LNCaP clone FGC (cell line): ENCODE data around the gene PDGFRB.

Experiments used
- DNase-seq: peaks from one replicate; pipeline ENCODE4 v3.0.0-alpha.2; 2011; ENCODE audit warnings: low read depth
- H3K4me3 ChIP-seq: 2 replicates; pipeline ENCODE4 v1.5.1; 2011; ENCODE audit warnings: mild to moderate bottlenecking, low read depth, low read length, control low read depth
- CTCF ChIP-seq: IDR thresholded peaks from 2 replicates; pipeline ENCODE4 v1.5.1; 2012; ENCODE audit warnings: mild to moderate bottlenecking; ENCODE audit not compliant: control insufficient read depth, insufficient read depth; ENCODE audit errors: extremely low read depth

PDGFRB gene

GRCh38 chr5:150159741-150160179, 4.1 kb upstream of the PDGFRB start:
- H3K4me3 ChIP-seq: no peak overlapping the region
- TF ChIP-seq CTCF: no peak
- no peak for DNase-seq

- H3K4me3 ChIP-seq: no peak overlapping the region
- no peak for DNase-seq
- no peak for TF ChIP-seq CTCF
These were observed 3.4 kb upstream of the PDGFRB start for GRCh38 chr5:150159031-150159430.

- no peak overlapping the region for H3K4me3 ChIP-seq
- DNase-seq: no peak
- no peak for TF ChIP-seq CTCF
These were observed 2.7 kb upstream of the PDGFRB start for GRCh38 chr5:150158170-150158949.

- TF ChIP-seq CTCF: no peak
- no peak overlapping the region for H3K4me3 ChIP-seq
These were observed 1.5 kb upstream of the PDGFRB start for GRCh38 chr5:150157168-150157567.

GRCh38 chr5:150156540-150156939, 895 bp upstream of the PDGFRB start:
- TF ChIP-seq CTCF: no peak
- no peak overlapping the region for H3K4me3 ChIP-seq
- no peak for DNase-seq

More at GRCh38 chr5:150157168-150157567, 1.5 kb upstream of the PDGFRB start:
- no peak for DNase-seq

GRCh38 chr5:150156027-150156368, 353 bp upstream of the PDGFRB start:
- TF ChIP-seq CTCF: no peak
- no peak for DNase-seq
- H3K4me3 ChIP-seq: no peak overlapping the region

GRCh38 chr5:150154618-150155128, 972 bp downstream of the PDGFRB start:
- TF ChIP-seq CTCF: no peak
- no peak for DNase-seq
- no peak overlapping the region for H3K4me3 ChIP-seq
